DND-41 (cell line): ENCODE data around the gene ZBTB6.

Source experiments
- CTCF ChIP-seq: IDR thresholded peaks from 2 replicates; pipeline ENCODE4 v1.5.1; 2012; ENCODE audit warnings: borderline replicate concordance, low read length, moderate library complexity, mild to moderate bottlenecking; ENCODE audit not compliant: poor library complexity, severe bottlenecking; ENCODE audit errors: extremely low read depth
- EZH2 ChIP-seq: IDR thresholded peaks from 3 replicates; pipeline ENCODE4 v1.6.1; 2012; ENCODE audit warnings: borderline replicate concordance, low read depth, mild to moderate bottlenecking, moderate library complexity, low read length, inconsistent platforms; ENCODE audit not compliant: severe bottlenecking

DNA sequence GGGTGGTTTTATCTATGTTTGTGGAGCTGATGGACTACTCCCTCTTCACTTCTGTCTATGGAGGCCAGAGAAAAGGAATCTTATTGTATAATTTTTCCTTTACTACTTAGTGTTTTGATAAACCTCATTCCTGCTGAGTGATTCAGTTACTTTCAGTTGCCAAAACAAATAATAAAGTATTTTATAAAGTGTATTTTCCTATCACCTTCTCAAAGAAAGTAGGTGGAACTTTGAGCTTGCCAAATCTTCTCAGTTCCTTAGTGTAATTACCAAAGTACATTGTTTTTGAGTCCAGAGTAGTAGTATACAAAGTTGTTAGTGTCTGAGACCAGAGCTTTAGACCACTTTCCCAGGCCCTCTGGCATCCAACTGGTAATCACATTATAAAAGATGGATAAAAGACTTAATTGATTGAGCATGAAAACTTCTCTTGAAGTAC, 41.1 kb upstream of the ZBTB6 start:
- TF ChIP-seq CTCF (no peak), EZH2 (no peak)
